HG03025 (cell line): ENCODE data around the gene INSRR.

Experiments
- ATAC-seq: cut with Tn5 transposase; IDR thresholded peaks from one replicate; pipeline ENCODE4 v1.9.1; 2021; ENCODE audit warnings: mild to moderate bottlenecking, moderate library complexity; ENCODE audit not compliant: unreplicated experiment, low FRiP score

The INSRR gene

GRCh38 chr1:156854634-156855033 is 4.3 kb downstream of the INSRR start:
- no peak for ATAC-seq

GRCh38 chr1:156853761-156854160 is 5.2 kb downstream of the INSRR start:
- ATAC-seq, result no peak

GRCh38 chr1:156852418-156852874 is 6.5 kb downstream of the INSRR start:
- ATAC-seq, result no peak

- no peak for ATAC-seq
Measured at GRCh38 chr1:156851779-156852417, 7.0 kb downstream of the INSRR start.

- no peak for ATAC-seq
Measured at GRCh38 chr1:156849151-156849496, 9.8 kb downstream of the INSRR start.

GRCh38 chr1:156848461-156849150 is 10.3 kb downstream of the INSRR start:
- ATAC-seq, result no peak

- ATAC-seq, result no peak
Measured at GRCh38 chr1:156847591-156848460, 11.1 kb downstream of the INSRR start.

GRCh38 chr1:156846643-156847042 is 12.3 kb downstream of the INSRR start:
- ATAC-seq, result no peak

- ATAC-seq, result no peak
Measured at GRCh38 chr1:156845953-156846545, 12.9 kb downstream of the INSRR start.

- ATAC-seq, result no peak
Measured at GRCh38 chr1:156845055-156845952, 13.6 kb downstream of the INSRR start.

- ATAC-seq, result no peak
Measured at GRCh38 chr1:156844638-156845037, 14.3 kb downstream of the INSRR start.

- no peak for ATAC-seq
Measured at GRCh38 chr1:156844102-156844501, 14.8 kb downstream of the INSRR start.

GRCh38 chr1:156842618-156843300 is 16.2 kb downstream of the INSRR start:
- ATAC-seq, result no peak

GRCh38 chr1:156841295-156841855 is 17.5 kb downstream of the INSRR start:
- ATAC-seq, result no peak

- ATAC-seq, result no peak
Measured at GRCh38 chr1:156840898-156841279, 18.0 kb downstream of the INSRR start.

GRCh38 chr1:156840186-156840897 is 18.6 kb downstream of the INSRR start:
- ATAC-seq, result no peak

- no peak for ATAC-seq
Measured at GRCh38 chr1:156839426-156840109, 19.3 kb downstream of the INSRR start.

- ATAC-seq, result no peak
Measured at GRCh38 chr1:156838972-156839371, 19.9 kb downstream of the INSRR start.
